GM12892 (cell line): Measurements from ENCODE around the gene B4GALT3.

Experiments used
- POLR2A ChIP-seq: IDR thresholded peaks from 2 replicates; pipeline ENCODE4 v1.6.1; 2011; ENCODE audit warnings: low read depth, low read length, control low read depth
- POLR2AphosphoS5 ChIP-seq: IDR thresholded peaks from 2 replicates; pipeline ENCODE4 v1.6.1; 2011; ENCODE audit warnings: low read depth, low read length, control low read depth
- TAF1 ChIP-seq: IDR thresholded peaks from 2 replicates; pipeline ENCODE4 v1.6.1; 2011; ENCODE audit warnings: low read depth, mild to moderate bottlenecking, control low read depth, low read length, borderline replicate concordance

- TF ChIP-seq POLR2A, result 0 out of 2 replicates have a peak, but pooled peaks have one; percentile 15
- no peak for TF ChIP-seq POLR2AphosphoS5
- TF ChIP-seq TAF1, result no peak
Observed at GRCh38 chr1:161185732-161186311, 8.5 kb upstream of the B4GALT3 start.
